ENCODE data around the gene ABHD18. TPM values are rescaled to one million over a fixed set of nuclear protein-coding genes. Genes with fewer than 3 reads are reported as not detected.
"Not testable (repeated sequence)": the region's sequence is repeated elsewhere in the genome, so short reads cannot be mapped to it uniquely, and the experiment has no call there.

Gene ABHD18
- total RNA-seq, 2 experiments from 2014 or later: 21.0 to 23.7 TPM

DNA sequence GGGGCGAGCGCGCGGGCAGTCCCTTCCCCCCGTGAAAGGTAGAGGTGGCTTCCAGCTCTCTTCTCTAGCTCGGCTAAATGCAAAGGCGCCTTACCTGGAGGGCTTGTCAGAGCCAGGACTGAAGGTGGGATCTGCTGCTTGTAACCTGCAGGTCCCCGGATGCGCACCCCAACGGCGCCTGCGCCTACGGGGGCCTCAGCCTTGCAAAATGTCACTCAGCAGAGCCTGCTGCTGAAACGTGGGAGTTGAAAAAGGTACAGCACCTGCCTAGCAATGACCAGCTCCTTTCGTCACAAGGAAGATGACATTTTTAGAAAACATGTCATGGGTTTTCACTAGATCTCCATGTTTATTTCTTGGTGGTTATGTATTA is 583 bp downstream of the ABHD18 start:
- H3K27me3 Mint-ChIP-seq: no peaks in the 10 kb centered on the region
- ATAC-seq (peak; percentile 30), DNase-seq (peak; percentile 82)
- H3K36me3 Mint-ChIP-seq: peaks cover 18% of the 10 kb centered on the region
- peak overlapping the region; percentile 93 for H3K4me3 Mint-ChIP-seq
- CTCF ChIA-PET: interaction anchor here (0.8 to 1.7 kb wide), 10 partner anchors 9 to 847 kb away, joined by 3 to 10 read pairs (median 3); partner anchors contain the start of gene LARP1B
- peak overlapping the region; percentile 96 for H3K27ac Mint-ChIP-seq
- no peaks in the 10 kb centered on the region for H3K9me3 Mint-ChIP-seq (ENCODE audit: low read depth)
- peaks cover 44% of the 10 kb centered on the region for H3K4me1 Mint-ChIP-seq

- CTCF ChIA-PET: no interaction called here
- H3K27me3 Mint-ChIP-seq: no peaks in the 10 kb centered on the region
- no peaks in the 10 kb centered on the region for H3K9me3 Mint-ChIP-seq (ENCODE audit: low read depth)
- peaks cover 14% of the 10 kb centered on the region for H3K36me3 Mint-ChIP-seq
- no peak for DNase-seq
- peak overlapping the region; percentile 36 for H3K4me3 Mint-ChIP-seq
- H3K4me1 Mint-ChIP-seq: peaks cover 39% of the 10 kb centered on the region
- peak overlapping the region; percentile 42 for H3K27ac Mint-ChIP-seq
- no peak for ATAC-seq
These were observed 2.1 kb downstream of the ABHD18 start for GRCh38 chr4:127967141-127967775.

GRCh38 chr4:127968586-127968985 is 3.4 kb downstream of the ABHD18 start:
- Mint-ChIP-seq H3K9me3 (ENCODE audit: low read depth) (no peaks in the 10 kb centered on the region), H3K4me1 (peaks cover 28% of the 10 kb centered on the region), H3K27me3 (no peaks in the 10 kb centered on the region), H3K4me3 (no peak overlapping the region), H3K27ac (no peak overlapping the region), H3K36me3 (peaks cover 16% of the 10 kb centered on the region)
- ATAC-seq (no peak), DNase-seq (no peak)
- CTCF ChIA-PET: interaction anchor here (1.1 kb wide), 1 partner anchor 10 kb away, joined by 4 read pairs; no protein-coding TSS in a partner anchor

GRCh38 chr4:127970925-127971324 is 5.7 kb downstream of the ABHD18 start:
- H3K9me3 Mint-ChIP-seq (ENCODE audit: low read depth); H3K4me3 Mint-ChIP-seq; H3K27ac Mint-ChIP-seq; DNase-seq; ATAC-seq; H3K27me3 Mint-ChIP-seq; CTCF ChIA-PET: not testable (repeated sequence)
- Mint-ChIP-seq H3K4me1 (peaks cover 27% of the 10 kb centered on the region), H3K36me3 (peaks cover 24% of the 10 kb centered on the region)

DNA sequence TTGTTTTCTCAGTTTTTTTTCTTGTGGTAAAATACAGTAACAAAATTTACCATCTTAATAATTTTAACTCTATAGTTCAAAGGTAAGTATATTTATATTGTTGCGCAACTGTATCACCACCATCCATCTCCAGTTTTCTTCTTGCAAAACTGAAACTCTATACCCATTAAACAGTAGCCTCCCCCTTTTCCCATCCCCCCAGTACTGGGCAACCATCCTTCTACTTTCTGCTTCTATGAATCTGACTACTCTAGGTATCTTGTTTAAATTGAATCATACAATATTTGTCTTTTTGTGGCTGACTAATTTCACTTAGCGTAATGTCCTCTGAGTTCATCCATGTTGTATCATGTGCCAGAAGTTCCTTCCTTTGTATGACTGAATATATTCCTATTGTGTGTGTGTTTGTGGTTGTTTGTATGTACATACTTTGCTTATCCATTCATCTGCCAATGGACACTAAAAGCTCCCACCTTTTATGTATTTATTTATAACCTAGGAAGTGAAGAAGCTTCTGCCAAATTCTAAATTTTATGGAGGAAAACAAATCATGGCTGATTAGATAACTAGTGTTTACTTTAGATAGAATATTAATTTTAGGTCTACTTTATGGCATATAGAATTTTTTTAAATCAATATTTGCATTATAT is 10.0 kb downstream of the ABHD18 start:
- H3K27ac Mint-ChIP-seq: no peak overlapping the region
- CTCF ChIA-PET: interaction anchor here (0.8 kb wide), 1 partner anchor 10 kb away, joined by 3 read pairs; the partner anchor contains the start of genes ABHD18 and MFSD8
- DNase-seq (no peak), ATAC-seq (no peak)
- peaks cover 6% of the 10 kb centered on the region for H3K4me1 Mint-ChIP-seq
- H3K27me3 Mint-ChIP-seq: no peaks in the 10 kb centered on the region
- H3K36me3 Mint-ChIP-seq: peaks cover 28% of the 10 kb centered on the region
- H3K9me3 Mint-ChIP-seq (ENCODE audit: low read depth): peaks cover 3% of the 10 kb centered on the region
- H3K4me3 Mint-ChIP-seq: no peak overlapping the region

DNA sequence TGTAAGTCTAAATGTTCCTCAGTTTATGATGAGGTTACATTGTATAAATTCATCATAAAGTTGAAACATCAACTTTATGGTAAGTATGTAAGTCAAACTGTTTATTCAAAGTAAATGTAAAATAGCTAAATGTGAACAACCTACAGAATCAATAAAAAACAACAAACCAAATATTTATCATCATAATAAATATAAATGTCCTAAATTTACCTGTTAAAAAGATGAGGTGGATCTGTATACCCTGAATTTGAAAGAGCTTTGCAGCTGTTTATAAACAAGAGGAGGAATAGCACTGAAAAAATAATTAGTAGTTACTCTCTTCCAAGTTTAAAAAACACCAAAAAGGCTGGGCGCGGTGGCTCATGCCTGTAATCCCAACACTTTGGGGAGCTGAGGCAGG is 13.7 kb downstream of the ABHD18 start:
- Mint-ChIP-seq H3K27ac (no peak overlapping the region), H3K27me3 (no peaks in the 10 kb centered on the region), H3K4me1 (peaks cover 3% of the 10 kb centered on the region), H3K4me3 (no peak overlapping the region), H3K36me3 (peaks cover 19% of the 10 kb centered on the region), H3K9me3 (ENCODE audit: low read depth) (peaks cover 3% of the 10 kb centered on the region)
- CTCF ChIA-PET: interaction anchor here (1.3 kb wide), 1 partner anchor 10 kb away, joined by 4 read pairs; no protein-coding TSS in a partner anchor
- DNase-seq: no peak
- no peak for ATAC-seq

- CTCF ChIA-PET: no interaction called here
These were observed 17.2 kb downstream of the ABHD18 start for GRCh38 chr4:127982445-127982844.

DNA sequence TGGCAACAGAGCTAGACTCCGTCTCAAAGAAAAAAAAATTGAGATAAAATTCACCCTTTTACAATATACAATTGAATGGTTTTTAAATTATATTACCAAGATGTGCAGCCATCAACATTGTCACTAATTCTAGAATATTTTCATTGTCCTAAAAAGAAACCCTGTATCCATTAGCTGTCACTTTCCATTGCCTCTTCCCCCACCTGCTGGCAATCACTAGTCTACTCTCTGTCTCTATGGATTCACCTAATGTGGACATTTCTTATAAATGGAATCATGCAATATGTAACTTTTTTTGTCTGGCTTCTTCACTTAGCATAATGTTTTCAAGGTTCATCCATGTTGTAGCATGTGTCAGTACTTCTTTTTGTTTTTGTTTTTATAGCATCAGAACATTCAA is 20.8 kb downstream of the ABHD18 start:
- no peaks in the 10 kb centered on the region for H3K9me3 Mint-ChIP-seq (ENCODE audit: low read depth)
- H3K4me1 Mint-ChIP-seq: peaks cover 2% of the 10 kb centered on the region
- H3K27ac Mint-ChIP-seq: no peak overlapping the region
- no peak for DNase-seq
- peaks cover 27% of the 10 kb centered on the region for H3K36me3 Mint-ChIP-seq
- CTCF ChIA-PET: interaction anchor here (0.6 to 0.9 kb wide), 2 partner anchors 11 to 20 kb away, joined by 3 to 4 read pairs; partner anchors contain the start of gene ABHD18
- no peaks in the 10 kb centered on the region for H3K27me3 Mint-ChIP-seq
- H3K4me3 Mint-ChIP-seq: no peak overlapping the region
- ATAC-seq: no peak

More at GRCh38 chr4:127982445-127982844, 17.2 kb downstream of the ABHD18 start:
- H3K4me3 Mint-ChIP-seq: no peak overlapping the region
- no peaks in the 10 kb centered on the region for H3K27me3 Mint-ChIP-seq
- H3K36me3 Mint-ChIP-seq: peaks cover 18% of the 10 kb centered on the region
- H3K4me1 Mint-ChIP-seq: no peaks in the 10 kb centered on the region
- peaks cover 1% of the 10 kb centered on the region for H3K9me3 Mint-ChIP-seq (ENCODE audit: low read depth)
- no peak overlapping the region for H3K27ac Mint-ChIP-seq
- ATAC-seq: no peak
- no peak for DNase-seq

GRCh38 chr4:127988638-127989037 is 23.4 kb downstream of the ABHD18 start:
- peaks cover 37% of the 10 kb centered on the region for H3K36me3 Mint-ChIP-seq
- no peak overlapping the region for H3K27ac Mint-ChIP-seq
- peaks cover 4% of the 10 kb centered on the region for H3K4me1 Mint-ChIP-seq

GRCh38 chr4:127993151-127993550 is 27.9 kb downstream of the ABHD18 start:
- Mint-ChIP-seq H3K36me3 (peaks cover 42% of the 10 kb centered on the region), H3K27me3 (no peaks in the 10 kb centered on the region), H3K4me1 (peaks cover 14% of the 10 kb centered on the region), H3K4me3 (no peak overlapping the region), H3K9me3 (ENCODE audit: low read depth) (no peaks in the 10 kb centered on the region), H3K27ac (no peak overlapping the region)
- CTCF ChIA-PET: interaction anchor here (1.2 kb wide), 1 partner anchor 27 kb away, joined by 3 read pairs; no protein-coding TSS in a partner anchor
- ATAC-seq (no peak), DNase-seq (no peak)

More at GRCh38 chr4:127988638-127989037, 23.4 kb downstream of the ABHD18 start:
- DNase-seq (no peak), ATAC-seq (no peak)
- CTCF ChIA-PET: no interaction called here
- Mint-ChIP-seq H3K27me3 (no peaks in the 10 kb centered on the region), H3K4me3 (no peak overlapping the region), H3K9me3 (ENCODE audit: low read depth) (no peaks in the 10 kb centered on the region)

DNA sequence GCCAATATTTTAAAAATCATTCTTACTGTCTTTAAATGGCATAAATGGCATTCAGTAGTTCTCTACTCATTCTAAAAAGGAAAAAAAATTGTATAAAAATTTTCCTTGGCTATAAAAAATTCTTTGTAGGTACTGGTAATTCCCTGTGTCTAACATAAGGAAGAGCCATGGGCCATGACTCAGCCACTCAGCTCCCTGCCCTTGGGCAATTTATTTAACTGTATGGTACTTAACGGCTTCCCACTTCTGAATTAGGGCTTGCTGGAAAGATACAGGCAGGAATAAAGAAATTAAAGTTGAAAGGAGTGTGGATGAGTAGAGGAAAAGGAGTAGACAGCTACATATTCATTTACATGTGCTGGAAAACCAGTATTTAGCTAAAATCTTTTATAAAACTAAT is 30.6 kb downstream of the ABHD18 start:
- H3K4me3 Mint-ChIP-seq: no peak overlapping the region
- ATAC-seq (no peak), DNase-seq (no peak)
- no peaks in the 10 kb centered on the region for H3K9me3 Mint-ChIP-seq (ENCODE audit: low read depth)
- no peaks in the 10 kb centered on the region for H3K27me3 Mint-ChIP-seq
- H3K27ac Mint-ChIP-seq: no peak overlapping the region
- H3K4me1 Mint-ChIP-seq: peaks cover 16% of the 10 kb centered on the region
- CTCF ChIA-PET: no interaction called here
- H3K36me3 Mint-ChIP-seq: peaks cover 51% of the 10 kb centered on the region

DNA sequence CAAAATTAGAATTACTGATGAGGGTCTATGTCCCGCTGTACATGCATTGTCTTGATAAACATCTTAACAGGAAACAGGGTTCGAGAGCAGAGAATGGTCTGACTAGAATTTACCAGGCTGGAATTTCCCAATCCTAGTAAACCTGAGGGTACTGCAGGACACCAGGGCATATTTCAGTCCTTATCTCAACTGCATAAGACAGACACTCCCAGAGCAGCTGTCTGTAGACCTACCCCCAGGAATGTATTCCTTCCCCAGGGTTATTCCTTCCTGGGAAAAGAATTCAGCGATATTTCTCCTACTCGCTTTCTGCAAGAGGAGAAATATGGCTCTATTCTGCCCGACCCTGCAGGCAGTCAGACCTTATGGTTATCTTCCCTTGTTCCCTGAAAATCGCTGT is 31.3 kb downstream of the ABHD18 start:
- Mint-ChIP-seq H3K4me1 (peaks cover 24% of the 10 kb centered on the region), H3K36me3 (peaks cover 54% of the 10 kb centered on the region)
- CTCF ChIA-PET: interaction anchor here (1.5 kb wide), 2 partner anchors 11 to 60 kb away, joined by 3 to 4 read pairs; no protein-coding TSS in a partner anchor
- not testable (repeated sequence) for DNase-seq; H3K4me3 Mint-ChIP-seq; H3K27me3 Mint-ChIP-seq; H3K9me3 Mint-ChIP-seq (ENCODE audit: low read depth); ATAC-seq; H3K27ac Mint-ChIP-seq

GRCh38 chr4:127997534-127998388 is 32.6 kb downstream of the ABHD18 start:
- H3K27me3 Mint-ChIP-seq: no peaks in the 10 kb centered on the region
- CTCF ChIA-PET: interaction anchor here (0.6 to 1.5 kb wide), 6 partner anchors 10 to 76 kb away, joined by 3 to 10 read pairs (median 3); partner anchors contain the start of genes ABHD18 and MFSD8
- no peak overlapping the region for H3K4me3 Mint-ChIP-seq
- peak; percentile 54 for DNase-seq
- H3K9me3 Mint-ChIP-seq (ENCODE audit: low read depth): no peaks in the 10 kb centered on the region
- H3K27ac Mint-ChIP-seq: no peak overlapping the region
- peaks cover 29% of the 10 kb centered on the region for H3K4me1 Mint-ChIP-seq
- ATAC-seq: peak; percentile 91
- peaks cover 59% of the 10 kb centered on the region for H3K36me3 Mint-ChIP-seq

All from activated CD8-positive, alpha-beta memory T cell treated with anti-CD3 and anti-CD28 coated beads, Interleukin-2, amount 10 ng/mL, durations not matched to agents 7 days and 5 days (primary cell).